A549 treated with DMSO at 1 μM for 4 hours (cell line): Measurements from ENCODE around the gene ANKMY2. TPM values are rescaled to one million over a fixed set of nuclear protein-coding genes. Genes with fewer than 3 reads are reported as not detected.

Experiments used
- total RNA-seq: library from RNA; stranded (reverse); fragments of 200-300 nt; extraction: Qiagen RNA extraction; gene quantifications from 5 replicates; pipeline ENCODE4 v1.2.3, GENCODE V29; 2022; ENCODE audit warnings: low read depth

Gene ANKMY2
- total RNA-seq: 13.2 to 17.3 TPM (median 14.2 TPM) in 5 replicates

DNA sequence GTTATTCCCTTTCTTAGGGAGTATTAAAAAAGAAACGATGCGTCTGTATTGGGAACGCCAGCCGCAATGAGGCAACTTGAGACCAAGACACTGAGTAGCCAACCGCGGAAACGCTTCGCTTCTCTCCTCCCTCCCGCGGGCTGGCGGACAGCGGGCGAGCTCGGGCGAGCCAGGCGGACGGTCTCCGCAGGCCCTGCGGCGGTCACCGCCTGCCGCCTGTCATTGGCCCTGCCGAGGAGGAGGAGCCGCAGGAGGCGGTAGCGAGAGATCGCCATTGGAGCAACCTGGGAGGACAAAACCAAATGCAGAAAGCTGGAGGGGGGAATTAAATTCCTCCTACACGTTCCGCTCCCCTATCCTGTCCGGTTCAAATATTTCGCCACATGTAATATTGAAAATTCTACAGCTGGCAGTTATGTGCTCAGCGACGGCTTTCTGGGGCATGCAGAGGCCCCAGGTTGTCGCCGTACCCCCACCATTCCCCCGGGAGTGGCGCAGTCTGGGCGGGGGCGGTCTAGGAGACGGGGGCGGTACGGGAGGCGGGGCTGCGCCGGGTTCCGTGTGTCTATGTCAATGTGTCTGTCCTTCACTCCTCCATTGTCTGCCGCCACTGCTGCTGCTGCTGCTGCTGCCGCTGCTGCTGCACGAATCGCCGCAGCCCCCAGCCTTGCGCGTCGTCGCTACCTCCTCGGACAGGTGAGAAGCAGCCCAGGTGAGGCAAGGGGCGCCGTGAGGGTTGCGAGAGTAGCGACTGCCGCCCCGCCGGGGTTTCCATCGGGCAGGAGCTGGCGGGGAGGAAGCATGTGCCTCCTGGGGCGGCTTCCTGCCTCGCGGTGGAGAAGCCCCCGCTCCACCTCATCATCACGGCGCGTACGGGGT lies at the start of gene ANKMY2, which contains the start of gene BZW2:
Gene ANKMY2, minus strand, starts transcription at position 162 of the 879 bp plus-strand sequence. CDS start 181 bp downstream, outside the sequence.
Gene BZW2, plus strand, starts transcription at position 589 of the 879 bp plus-strand sequence. CDS start 19,263 bp downstream, outside the sequence.

Other genes with a start within 250 kb of the ANKMY2 start
- gene CRPPA, start 224.2 kb downstream of the ANKMY2 start, total RNA-seq: 0.34 to 0.97 TPM (median 0.79 TPM) in 5 replicates
- not detected in 5 replicates for gene SOSTDC1, start 180.0 kb downstream of the ANKMY2 start, total RNA-seq
- not detected in 5 replicates for gene LRRC72, start 118.9 kb downstream of the ANKMY2 start, total RNA-seq
- gene BZW2, start 427 bp upstream of the ANKMY2 start, total RNA-seq: 93.5 to 108 TPM (median 102 TPM) in 5 replicates
- gene TSPAN13, start 108.0 kb upstream of the ANKMY2 start, total RNA-seq: 10.9 to 16.1 TPM (median 13.9 TPM) in 5 replicates
- 103 to 163 TPM (median 124 TPM) in 5 replicates for gene AGR2, start 159.2 kb upstream of the ANKMY2 start, total RNA-seq
- gene AGR3, start 236.2 kb upstream of the ANKMY2 start, total RNA-seq: 0.39 TPM in 1 of 5 replicates, not detected in the others